Endothelial cell of umbilical vein (primary cell): ENCODE measurements around the gene TYW1. TPM values are rescaled to one million over a fixed set of nuclear protein-coding genes. Genes with fewer than 3 reads are reported as not detected.
"Not testable (repeated sequence)": the region's sequence is repeated elsewhere in the genome, so short reads cannot be mapped to it uniquely, and the experiment has no call there.

ENCODE experiments used
- BruUV-seq: library from RNA; stranded (reverse); fragments of 400-500 nt; replicated peaks from 2 replicates; lab custom pipeline; 2021; lab: Mats Ljungman, UMichigan
- CTCF ChIA-PET: fragments of 300-600, 350-600 bp; sonication (Branson Sonifier 250); formaldehyde crosslinking; loops from one replicate; lab custom pipeline; 2021; ENCODE audit warnings: antibody characterized with exemption, inconsistent platforms; lab: Charles Lee
- POLR2A ChIA-PET: fragments of 300-600, 350-600 bp; sonication (Branson Sonifier 250); formaldehyde crosslinking; loops from one replicate; lab custom pipeline; 2021; ENCODE audit warnings: antibody characterized with exemption, inconsistent platforms; lab: Charles Lee
- DNase-seq: peaks from one replicate; pipeline ENCODE4 v3.0.0-alpha.2; 2011; ENCODE audit warnings: low read depth, low spot score
- FAIRE-seq: peaks from 2 replicates; lab custom pipeline; 2011; peaks lifted over from hg19 to GRCh38; lab: Jason Lieb, UNC
- H2AFZ ChIP-seq: 2 replicates; pipeline ENCODE4 v1.6.0; 2012; ENCODE audit warnings: low read depth, low read length, control low read depth, inconsistent platforms
- H3K27ac ChIP-seq: 2 replicates; pipeline ENCODE4 v1.5.1; 2011; ENCODE audit warnings: low read depth, mild to moderate bottlenecking, control low read depth, low read length, moderate library complexity; ENCODE audit not compliant: insufficient read depth
- H3K27me3 ChIP-seq, 2 experiments: 2 replicates each; pipeline versions ENCODE4 v1.6.0 to v1.6.1; 2011; ENCODE audit warnings: low read length in 2 of 2, mixed read lengths in 1 of 2; ENCODE audit not compliant: control insufficient read depth in 2 of 2, insufficient read depth in 2 of 2
- H3K36me3 ChIP-seq, 2 experiments: 2 replicates in 1 of 2; 3 replicates in 1 of 2; pipeline ENCODE4 v1.5.1; 2011; ENCODE audit warnings: low read length in 2 of 2, mild to moderate bottlenecking in 1 of 2, moderate library complexity in 1 of 2; ENCODE audit not compliant: control insufficient read depth in 2 of 2, insufficient read depth in 2 of 2; ENCODE audit errors: extremely low read depth in 1 of 2
- H3K4me1 ChIP-seq: 3 replicates; pipeline ENCODE4 v1.5.1; 2011; ENCODE audit warnings: mild to moderate bottlenecking, low read length; ENCODE audit not compliant: control insufficient read depth, insufficient read depth; ENCODE audit errors: extremely low read depth
- H3K4me2 ChIP-seq: 2 replicates; pipeline ENCODE4 v1.6.1; 2011; ENCODE audit warnings: low read length, control low read depth, mixed read lengths; ENCODE audit not compliant: insufficient read depth
- H3K4me3 ChIP-seq, 3 experiments: fragments of 200-600 bp in 1 of 3; sonication (generic), shearing (Covaris generic) in 1 of 3; replicated peaks in 1 of 3; 2 replicates each; pipeline ENCODE4 v1.5.1; 2011 to 2016; ENCODE audit warnings: control low read depth in 3 of 3, low read length in 3 of 3, mild to moderate bottlenecking in 2 of 3, inconsistent platforms in 1 of 3, low read depth in 1 of 3, moderate library complexity in 1 of 3; ENCODE audit not compliant: insufficient read depth in 1 of 3
- H3K79me2 ChIP-seq: 2 replicates; pipeline ENCODE4 v1.6.0; 2012; ENCODE audit warnings: low read length, inconsistent platforms; ENCODE audit not compliant: control insufficient read depth, insufficient read depth
- H3K9ac ChIP-seq: replicated peaks from 2 replicates; pipeline ENCODE3; 2011; ENCODE audit warnings: low read length, control low read depth; ENCODE audit not compliant: insufficient read depth; ENCODE audit errors: extremely low read depth
- H3K9me1 ChIP-seq: replicated peaks from 3 replicates; pipeline ENCODE4 v1.6.0; 2011; ENCODE audit warnings: mild to moderate bottlenecking, low read length; ENCODE audit not compliant: control insufficient read depth, insufficient read depth; ENCODE audit errors: extremely low read depth
- H3K9me3 ChIP-seq: replicated peaks from 2 replicates; pipeline ENCODE4 v1.5.1; 2012; ENCODE audit warnings: low read length, inconsistent platforms; ENCODE audit not compliant: control insufficient read depth, insufficient read depth
- H4K20me1 ChIP-seq: replicated peaks from 2 replicates; pipeline ENCODE3; 2011; ENCODE audit warnings: mild to moderate bottlenecking, low read length; ENCODE audit not compliant: control insufficient read depth, insufficient read depth; ENCODE audit errors: extremely low read depth
- dilution Hi-C: fragments of 300-500 bp; cut with MboI; formaldehyde crosslinking; loops from one replicate; pipeline ENCODE4 v1.15.0; 2019; ENCODE audit warnings: low sequenced_read_pairs; ENCODE audit not compliant: extremely low pct_ligation_motif_present
- intact Hi-C: fragments of 100-400 bp; cut with micrococcal nuclease; formaldehyde crosslinking; loops from one replicate; pipeline ENCODE4 v1.10.0; 2022
- polyA plus RNA-seq, 4 experiments: library from polyadenylated mRNA; depleted of rRNA in 3 of 4; stranded (reverse) in 3 of 4; unstranded in 1 of 4; fragments of >200 nt; gene quantifications; 2 replicates each; pipeline versions ENCODE4 v1.2.1 to v1.2.3, GENCODE V29; 2011 to 2012; ENCODE audit warnings: missing spikeins in 1 of 4
- total RNA-seq: library from RNA; stranded (reverse); gene quantifications from 2 replicates; pipeline ENCODE4 v1.2.3, GENCODE V29; 2021

TYW1 gene
- total and polyA plus RNA-seq, 2 donors (not counting 3 experiments of a cell fraction or from before 2014, with no cell fraction given): 7.7 to 15.9 TPM

- H2AFZ ChIP-seq, H3K79me2 ChIP-seq, H3K4me3 ChIP-seq, DNase-seq, dilution Hi-C loops, H3K9me3 ChIP-seq, CTCF ChIA-PET, BruUV-seq, H3K27me3 ChIP-seq, H4K20me1 ChIP-seq, H3K4me1 ChIP-seq, H3K9ac ChIP-seq, H3K9me1 ChIP-seq, FAIRE-seq, POLR2A ChIA-PET, intact Hi-C loops, H3K27ac ChIP-seq, H3K4me2 ChIP-seq, H3K36me3 ChIP-seq: not testable (repeated sequence)
Measured at GRCh38 chr7:67171151-67171550, 174.5 kb downstream of the TYW1 start.

- intact Hi-C loops, H3K9ac ChIP-seq, H3K36me3 ChIP-seq, BruUV-seq, H3K4me2 ChIP-seq, H3K4me3 ChIP-seq, H2AFZ ChIP-seq, H3K79me2 ChIP-seq, DNase-seq, H4K20me1 ChIP-seq, H3K4me1 ChIP-seq, H3K27me3 ChIP-seq, H3K9me1 ChIP-seq, H3K9me3 ChIP-seq, POLR2A ChIA-PET, H3K27ac ChIP-seq, dilution Hi-C loops: not testable (repeated sequence)
- FAIRE-seq: peak; percentile 92
- CTCF ChIA-PET: interaction anchor here (0.6 to 0.7 kb wide), 2 partner anchors 11 to 136 kb away, joined by 4 read pairs; no protein-coding TSS in a partner anchor
Measured at GRCh38 chr7:67176730-67177129, 180.1 kb downstream of the TYW1 start.

- BruUV-seq, H3K27me3 ChIP-seq, H4K20me1 ChIP-seq, H3K79me2 ChIP-seq, H3K9me3 ChIP-seq, dilution Hi-C loops, H3K4me3 ChIP-seq, H3K9me1 ChIP-seq, H3K9ac ChIP-seq, DNase-seq, CTCF ChIA-PET, H3K36me3 ChIP-seq, H3K4me1 ChIP-seq, H3K27ac ChIP-seq, H2AFZ ChIP-seq, intact Hi-C loops, FAIRE-seq, POLR2A ChIA-PET, H3K4me2 ChIP-seq: not testable (repeated sequence)
Measured at GRCh38 chr7:67178915-67179688, 182.5 kb downstream of the TYW1 start.

GRCh38 chr7:67182956-67183750 lies 186.5 kb downstream of the TYW1 start:
- H2AFZ ChIP-seq, BruUV-seq, H3K9me3 ChIP-seq, H3K79me2 ChIP-seq, H3K27me3 ChIP-seq, POLR2A ChIA-PET, H3K27ac ChIP-seq, FAIRE-seq, H4K20me1 ChIP-seq, H3K4me1 ChIP-seq, H3K4me2 ChIP-seq, CTCF ChIA-PET, H3K9me1 ChIP-seq, intact Hi-C loops, DNase-seq, H3K36me3 ChIP-seq, dilution Hi-C loops, H3K9ac ChIP-seq, H3K4me3 ChIP-seq: not testable (repeated sequence)
